HG03457 (cell line): ENCODE results near the gene PUS3.

ENCODE experiments used
- ATAC-seq: cut with Tn5 transposase; IDR thresholded peaks from one replicate; pipeline ENCODE4 v1.9.1; 2021; ENCODE audit warnings: moderate number of reproducible peaks; ENCODE audit not compliant: unreplicated experiment

The PUS3 gene

GRCh38 chr11:125941619-125942611, 38.9 kb upstream of the PUS3 start:
- ATAC-seq = no peak

- no peak for ATAC-seq
Observed at GRCh38 chr11:125941267-125941618, 38.2 kb upstream of the PUS3 start.

- no peak for ATAC-seq
Observed at GRCh38 chr11:125940145-125940544, 37.1 kb upstream of the PUS3 start.

GRCh38 chr11:125939081-125939521, 36.1 kb upstream of the PUS3 start:
- no peak for ATAC-seq

- no peak for ATAC-seq
Observed at GRCh38 chr11:125938418-125938817, 35.4 kb upstream of the PUS3 start.

- no peak for ATAC-seq
Observed at GRCh38 chr11:125935618-125936199, 32.7 kb upstream of the PUS3 start.

- ATAC-seq = no peak
Observed at GRCh38 chr11:125935056-125935455, 32.0 kb upstream of the PUS3 start.

GRCh38 chr11:125934473-125934872, 31.5 kb upstream of the PUS3 start:
- no peak for ATAC-seq

- no peak for ATAC-seq
Observed at GRCh38 chr11:125933030-125933813, 30.2 kb upstream of the PUS3 start.

GRCh38 chr11:125932301-125932700, 29.3 kb upstream of the PUS3 start:
- no peak for ATAC-seq

- ATAC-seq = no peak
Observed at GRCh38 chr11:125931668-125932067, 28.7 kb upstream of the PUS3 start.

GRCh38 chr11:125931116-125931515, 28.1 kb upstream of the PUS3 start:
- no peak for ATAC-seq

GRCh38 chr11:125930076-125930450, 27.1 kb upstream of the PUS3 start:
- no peak for ATAC-seq

- no peak for ATAC-seq
Observed at GRCh38 chr11:125929445-125930075, 26.6 kb upstream of the PUS3 start.

GRCh38 chr11:125926682-125927081, 23.7 kb upstream of the PUS3 start:
- no peak for ATAC-seq

GRCh38 chr11:125925804-125926203, 22.8 kb upstream of the PUS3 start:
- no peak for ATAC-seq

- no peak for ATAC-seq
Observed at GRCh38 chr11:125925247-125925740, 22.3 kb upstream of the PUS3 start.

GRCh38 chr11:125924384-125925007, 21.5 kb upstream of the PUS3 start:
- ATAC-seq = no peak

GRCh38 chr11:125923633-125924032, 20.6 kb upstream of the PUS3 start:
- ATAC-seq = no peak

- ATAC-seq = peak; percentile 50
Observed at GRCh38 chr11:125923012-125923579, 20.1 kb upstream of the PUS3 start.
